Ishikawa (cell line): Measurements from ENCODE around the gene COG5.

Source experiments
- CEBPB ChIP-seq: IDR thresholded peaks from 2 replicates; pipeline ENCODE4 v1.6.1; 2012
- CREB1 ChIP-seq: IDR thresholded peaks from 2 replicates; pipeline ENCODE4 v1.6.1; 2012; ENCODE audit warnings: low read depth
- EP300 ChIP-seq: IDR thresholded peaks from 2 replicates; pipeline ENCODE4 v1.6.1; 2012; ENCODE audit warnings: borderline replicate concordance
- FOXM1 ChIP-seq: IDR thresholded peaks from 2 replicates; pipeline ENCODE4 v1.6.1; 2012; ENCODE audit warnings: low read depth, borderline replicate concordance
- MAX ChIP-seq: IDR thresholded peaks from 2 replicates; pipeline ENCODE4 v1.6.1; 2012
- TAF1 ChIP-seq: IDR thresholded peaks from 2 replicates; pipeline ENCODE4 v1.6.1; 2012; ENCODE audit warnings: low read depth, mild to moderate bottlenecking
- TCF12 ChIP-seq: IDR thresholded peaks from 2 replicates; pipeline ENCODE4 v1.6.1; 2012; ENCODE audit warnings: low read depth
- USF1 ChIP-seq: IDR thresholded peaks from 2 replicates; pipeline ENCODE4 v1.6.1; 2012
- YY1 ChIP-seq: IDR thresholded peaks from 2 replicates; pipeline ENCODE4 v1.6.1; 2012; ENCODE audit warnings: low read depth
- ZBTB7A ChIP-seq: IDR thresholded peaks from 2 replicates; pipeline ENCODE4 v1.6.1; 2012; ENCODE audit warnings: low read depth
- TF ChIP-seq, protein P1 (sequence below): IDR thresholded peaks from 2 replicates; pipeline ENCODE4 v1.6.1; 2012; ENCODE audit warnings: low read depth, mild to moderate bottlenecking

DNA sequence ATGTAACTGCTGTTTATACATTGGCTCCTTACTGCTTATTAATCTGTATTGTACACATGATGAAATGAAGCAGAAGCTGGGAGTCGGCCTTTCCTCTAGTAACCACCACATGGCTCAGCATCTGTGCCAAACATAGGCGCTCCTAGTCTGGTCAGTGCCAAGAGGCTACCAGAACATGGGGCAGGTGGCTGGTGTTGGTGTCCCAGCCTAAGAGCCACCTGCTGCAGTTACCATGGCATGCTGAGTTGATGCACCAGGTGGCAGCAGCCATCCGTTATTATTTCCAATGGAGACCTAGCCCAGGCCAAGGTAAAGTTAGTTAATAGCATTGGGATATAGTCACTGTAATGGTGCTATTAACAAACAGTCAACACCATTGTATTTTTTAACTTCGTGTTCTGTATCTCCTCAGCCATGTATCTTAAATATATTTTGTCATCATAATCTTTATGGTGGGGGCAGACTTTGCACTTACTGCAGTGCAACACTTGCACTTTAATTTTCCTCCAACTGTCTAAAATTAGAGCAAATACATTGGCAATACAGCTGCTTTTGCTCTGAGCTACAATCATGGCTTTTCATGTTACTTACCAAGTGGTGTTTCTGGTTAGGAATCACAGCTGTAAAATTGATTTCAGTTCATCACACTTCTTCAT is 361.8 kb downstream of the COG5 start:
- TF ChIP-seq EP300, result no peak
- TF ChIP-seq TCF12, result no peak
- no peak for TF ChIP-seq USF1
- TF ChIP-seq TAF1, result no peak
- TF ChIP-seq ZBTB7A, result no peak
- no peak for TF ChIP-seq CREB1
- no peak for TF ChIP-seq MAX
- TF ChIP-seq, protein P1, sequence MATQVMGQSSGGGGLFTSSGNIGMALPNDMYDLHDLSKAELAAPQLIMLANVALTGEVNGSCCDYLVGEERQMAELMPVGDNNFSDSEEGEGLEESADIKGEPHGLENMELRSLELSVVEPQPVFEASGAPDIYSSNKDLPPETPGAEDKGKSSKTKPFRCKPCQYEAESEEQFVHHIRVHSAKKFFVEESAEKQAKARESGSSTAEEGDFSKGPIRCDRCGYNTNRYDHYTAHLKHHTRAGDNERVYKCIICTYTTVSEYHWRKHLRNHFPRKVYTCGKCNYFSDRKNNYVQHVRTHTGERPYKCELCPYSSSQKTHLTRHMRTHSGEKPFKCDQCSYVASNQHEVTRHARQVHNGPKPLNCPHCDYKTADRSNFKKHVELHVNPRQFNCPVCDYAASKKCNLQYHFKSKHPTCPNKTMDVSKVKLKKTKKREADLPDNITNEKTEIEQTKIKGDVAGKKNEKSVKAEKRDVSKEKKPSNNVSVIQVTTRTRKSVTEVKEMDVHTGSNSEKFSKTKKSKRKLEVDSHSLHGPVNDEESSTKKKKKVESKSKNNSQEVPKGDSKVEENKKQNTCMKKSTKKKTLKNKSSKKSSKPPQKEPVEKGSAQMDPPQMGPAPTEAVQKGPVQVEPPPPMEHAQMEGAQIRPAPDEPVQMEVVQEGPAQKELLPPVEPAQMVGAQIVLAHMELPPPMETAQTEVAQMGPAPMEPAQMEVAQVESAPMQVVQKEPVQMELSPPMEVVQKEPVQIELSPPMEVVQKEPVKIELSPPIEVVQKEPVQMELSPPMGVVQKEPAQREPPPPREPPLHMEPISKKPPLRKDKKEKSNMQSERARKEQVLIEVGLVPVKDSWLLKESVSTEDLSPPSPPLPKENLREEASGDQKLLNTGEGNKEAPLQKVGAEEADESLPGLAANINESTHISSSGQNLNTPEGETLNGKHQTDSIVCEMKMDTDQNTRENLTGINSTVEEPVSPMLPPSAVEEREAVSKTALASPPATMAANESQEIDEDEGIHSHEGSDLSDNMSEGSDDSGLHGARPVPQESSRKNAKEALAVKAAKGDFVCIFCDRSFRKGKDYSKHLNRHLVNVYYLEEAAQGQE, result no peak
- TF ChIP-seq YY1, result no peak
- TF ChIP-seq CEBPB, result no peak
- TF ChIP-seq FOXM1, result no peak
